ENCODE data around the gene MFAP2.

MFAP2 gene

DNA sequence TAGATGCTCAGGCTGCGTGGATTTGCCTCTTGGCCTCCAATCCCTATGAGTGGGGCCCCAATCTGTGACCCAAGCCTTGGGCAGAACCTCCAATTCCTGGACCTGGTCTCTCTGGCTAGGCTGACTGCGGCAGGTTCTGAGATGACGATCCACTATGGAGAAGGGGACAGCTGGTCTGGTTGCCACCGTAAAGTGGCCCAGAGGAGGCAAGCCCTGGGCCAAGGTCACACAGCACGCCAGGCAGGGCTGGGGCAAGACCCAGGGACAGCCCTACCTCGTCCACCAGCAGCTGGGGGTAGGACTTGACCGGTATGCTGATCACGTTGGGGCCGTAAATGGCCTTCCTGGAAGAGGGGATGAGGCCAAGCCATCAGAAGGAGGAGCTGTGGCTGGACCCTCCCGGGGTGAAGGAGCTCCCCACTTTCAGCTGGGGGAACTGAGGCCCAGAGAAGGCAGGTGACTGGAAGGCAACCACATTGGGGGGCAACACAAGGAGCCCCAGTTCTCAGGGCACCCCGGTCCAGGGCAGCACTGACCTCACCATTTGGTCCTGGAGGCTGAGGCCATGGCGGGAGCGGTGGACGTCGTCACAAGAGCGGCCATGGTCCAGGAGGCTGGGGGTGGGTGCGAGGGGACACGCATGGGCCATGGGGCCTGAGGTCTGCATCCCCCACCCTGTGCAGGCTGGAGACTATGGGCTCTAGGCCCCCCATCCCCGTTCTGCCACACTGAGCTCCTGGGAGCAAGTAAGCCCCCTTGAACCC, 21.5 kb upstream of the MFAP2 start:
- H4K20me1 ChIP-seq (ENCODE audit: insufficient read depth): no peaks in the 10 kb centered on the region
- H3K36me3 ChIP-seq (ENCODE audit: insufficient read depth): no peaks in the 10 kb centered on the region
- no peak for TF ChIP-seq CTCF (conservative IDR thresholded peaks at IDR 0.05; ENCODE audit: low read depth, low read length)
- no peak overlapping the region for H3K27ac ChIP-seq
- H3K4me1 ChIP-seq (ENCODE audit: low read depth, poor library complexity, severe bottlenecking): peaks cover 7% of the 10 kb centered on the region
- no peak overlapping the region for H3K4me2 ChIP-seq
- no peaks in the 10 kb centered on the region for H3K27me3 ChIP-seq (ENCODE audit: insufficient read depth, low read depth)
- H3K4me3 ChIP-seq (IDR thresholded peaks at IDR 0.05; ENCODE audit: insufficient read depth, low read depth, low read length): no peak overlapping the region
- H3K79me2 ChIP-seq (ENCODE audit: insufficient read depth, low read depth): no peaks in the 10 kb centered on the region
- no peak overlapping the region for H3K9ac ChIP-seq
- H2AFZ ChIP-seq (ENCODE audit: low read depth): no peak overlapping the region

DNA sequence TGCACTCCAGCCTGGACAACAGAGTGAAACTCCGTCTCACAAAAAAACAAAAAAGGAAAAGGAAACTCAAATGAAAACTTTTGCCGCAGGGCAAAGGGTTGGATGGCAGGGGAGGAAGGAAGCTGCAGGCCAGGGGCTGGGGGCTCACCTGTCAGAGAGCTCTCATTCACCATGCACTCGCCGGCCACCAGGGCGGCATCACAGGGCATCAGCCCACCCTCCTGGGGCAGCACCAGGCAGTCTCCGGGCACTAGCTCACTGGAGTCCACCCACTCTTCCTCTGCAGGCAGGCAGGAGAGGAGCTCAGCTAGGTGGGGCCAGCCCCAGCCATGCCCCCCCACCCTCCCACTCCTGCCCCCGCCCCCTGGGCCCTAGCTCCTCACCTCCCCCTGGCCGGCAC, 19.4 kb upstream of the MFAP2 start:
- H2AFZ ChIP-seq (ENCODE audit: low read depth): no peak overlapping the region
- H3K36me3 ChIP-seq (ENCODE audit: insufficient read depth): no peaks in the 10 kb centered on the region
- no peak overlapping the region for H3K4me3 ChIP-seq (IDR thresholded peaks at IDR 0.05; ENCODE audit: insufficient read depth, low read depth, low read length)
- no peaks in the 10 kb centered on the region for H3K79me2 ChIP-seq (ENCODE audit: insufficient read depth, low read depth)
- H3K4me2 ChIP-seq: no peak overlapping the region
- no peaks in the 10 kb centered on the region for H3K27me3 ChIP-seq (ENCODE audit: insufficient read depth, low read depth)
- no peak for TF ChIP-seq CTCF (conservative IDR thresholded peaks at IDR 0.05; ENCODE audit: low read depth, low read length)
- H4K20me1 ChIP-seq (ENCODE audit: insufficient read depth): no peaks in the 10 kb centered on the region
- H3K9ac ChIP-seq: no peak overlapping the region
- H3K4me1 ChIP-seq (ENCODE audit: low read depth, poor library complexity, severe bottlenecking): peaks cover 7% of the 10 kb centered on the region
- no peak overlapping the region for H3K27ac ChIP-seq

GRCh38 chr1:16998589-16998988, 18.2 kb upstream of the MFAP2 start:
- TF ChIP-seq CTCF (conservative IDR thresholded peaks at IDR 0.05; ENCODE audit: low read depth, low read length): no peak
- no peak overlapping the region for H3K4me3 ChIP-seq (IDR thresholded peaks at IDR 0.05; ENCODE audit: insufficient read depth, low read depth, low read length)
- H4K20me1 ChIP-seq (ENCODE audit: insufficient read depth): no peaks in the 10 kb centered on the region
- H2AFZ ChIP-seq (ENCODE audit: low read depth): no peak overlapping the region
- peaks cover 7% of the 10 kb centered on the region for H3K4me1 ChIP-seq (ENCODE audit: low read depth, poor library complexity, severe bottlenecking)
- H3K9ac ChIP-seq: no peak overlapping the region
- H3K36me3 ChIP-seq (ENCODE audit: insufficient read depth): no peaks in the 10 kb centered on the region
- H3K4me2 ChIP-seq: no peak overlapping the region
- H3K27ac ChIP-seq: no peak overlapping the region
- H3K79me2 ChIP-seq (ENCODE audit: insufficient read depth, low read depth): no peaks in the 10 kb centered on the region
- H3K27me3 ChIP-seq (ENCODE audit: insufficient read depth, low read depth): no peaks in the 10 kb centered on the region

- Histone ChIP-seq H2AFZ (ENCODE audit: low read depth) (no peak overlapping the region), H3K4me1 (ENCODE audit: low read depth, poor library complexity, severe bottlenecking) (peaks cover 7% of the 10 kb centered on the region), H3K79me2 (ENCODE audit: insufficient read depth, low read depth) (no peaks in the 10 kb centered on the region), H3K9ac (no peak overlapping the region), H3K4me2 (no peak overlapping the region), H4K20me1 (ENCODE audit: insufficient read depth) (no peaks in the 10 kb centered on the region), H3K27ac (no peak overlapping the region), H3K27me3 (ENCODE audit: insufficient read depth, low read depth) (no peaks in the 10 kb centered on the region), H3K36me3 (ENCODE audit: insufficient read depth) (no peaks in the 10 kb centered on the region), H3K4me3 (IDR thresholded peaks at IDR 0.05; ENCODE audit: insufficient read depth, low read depth, low read length) (no peak overlapping the region)
- TF ChIP-seq CTCF (conservative IDR thresholded peaks at IDR 0.05; ENCODE audit: low read depth, low read length): no peak
Observed at GRCh38 chr1:16996845-16997244, 16.4 kb upstream of the MFAP2 start.
